GM23338 (cell line): Measurements from ENCODE around the gene OR51A7. TPM values are rescaled to one million over a fixed set of nuclear protein-coding genes. Genes with fewer than 3 reads are reported as not detected.

Source experiments
- ATAC-seq: fragments of 200-7000 bp; cut with Tn5 transposase; 3 replicates; pipeline ENCODE4 v1.9.1; 2020
- DNase-seq: peaks from one replicate; pipeline ENCODE4 v3.0.0-alpha.2; 2015; ENCODE audit warnings: low spot score
- H2AFZ ChIP-seq: fragments of 200-600 bp; sonication (generic); 2 replicates; pipeline ENCODE4 v1.8.0; 2016; ENCODE audit warnings: antibody characterized with exemption, mild to moderate bottlenecking, moderate library complexity
- H3F3A ChIP-seq: fragments of 200-600 bp; sonication (generic); replicated peaks from 2 replicates; pipeline ENCODE4 v1.8.0; 2017; ENCODE audit warnings: antibody characterized with exemption, mixed run types, low read depth
- H3K27ac ChIP-seq: fragments of 200-600 bp; sonication (generic); 2 replicates; pipeline ENCODE4 v1.6.1; 2016; ENCODE audit warnings: low read depth
- H3K27me3 ChIP-seq: fragments of 200-600 bp; sonication (generic); 2 replicates; pipeline ENCODE4 v1.8.0; 2016; ENCODE audit warnings: mild to moderate bottlenecking, mixed run types, moderate library complexity; ENCODE audit not compliant: insufficient read depth
- H3K36me3 ChIP-seq: fragments of 200-600 bp; sonication (generic); 2 replicates; pipeline ENCODE4 v1.8.0; 2016; ENCODE audit warnings: mild to moderate bottlenecking; ENCODE audit not compliant: insufficient read depth
- H3K4me1 ChIP-seq: fragments of 200-600 bp; sonication (generic); 2 replicates; pipeline ENCODE4 v1.8.0; 2016; ENCODE audit warnings: mild to moderate bottlenecking, moderate library complexity; ENCODE audit not compliant: insufficient read depth
- H3K4me2 ChIP-seq: fragments of 200-600 bp; sonication (generic); 2 replicates; pipeline ENCODE4 v1.7.1; 2017; ENCODE audit warnings: mixed run types
- H3K4me3 ChIP-seq: fragments of 200-600 bp; sonication (generic); 2 replicates; pipeline ENCODE4 v1.6.1; 2016; ENCODE audit warnings: mixed run types
- H3K79me2 ChIP-seq: fragments of 200-600 bp; sonication (generic); replicated peaks from 2 replicates; pipeline ENCODE4 v1.8.0; 2017; ENCODE audit warnings: mild to moderate bottlenecking; ENCODE audit not compliant: insufficient read depth
- H3K9me2 ChIP-seq: fragments of 200-600 bp; sonication (generic); 2 replicates; pipeline ENCODE4 v1.8.0; 2017; ENCODE audit not compliant: insufficient read depth
- H4K20me1 ChIP-seq: fragments of 200-600 bp; sonication (generic); replicated peaks from 2 replicates; pipeline ENCODE4 v1.8.0; 2017; ENCODE audit warnings: mild to moderate bottlenecking; ENCODE audit not compliant: insufficient read depth
- H3K27ac Mint-ChIP-seq: 2 replicates; pipeline ENCODE4 v1.8.0; 2020; ENCODE audit warnings: inconsistent platforms, mild to moderate bottlenecking, moderate library complexity, mixed read lengths
- H3K27me3 Mint-ChIP-seq: 3 replicates; pipeline ENCODE4 v1.8.0; 2022; ENCODE audit warnings: low read depth, mild to moderate bottlenecking, moderate library complexity, mixed read lengths, inconsistent platforms; ENCODE audit not compliant: insufficient read depth, poor library complexity
- H3K36me3 Mint-ChIP-seq: 3 replicates; pipeline ENCODE4 v1.8.0; 2021; ENCODE audit warnings: low read depth, mild to moderate bottlenecking, inconsistent platforms, moderate library complexity, mixed read lengths
- H3K4me1 Mint-ChIP-seq: 3 replicates; pipeline ENCODE4 v1.8.0; 2020; ENCODE audit warnings: mild to moderate bottlenecking, inconsistent platforms, mixed read lengths
- H3K4me3 Mint-ChIP-seq: 3 replicates; pipeline ENCODE4 v1.8.0; 2021; ENCODE audit warnings: moderate library complexity, mild to moderate bottlenecking, inconsistent platforms, mixed read lengths
- H3K9me3 Mint-ChIP-seq: 3 replicates; pipeline ENCODE4 v1.8.0; 2020; ENCODE audit warnings: moderate library complexity, mild to moderate bottlenecking, inconsistent platforms, mixed read lengths
- CREB1 ChIP-seq: fragments of 250-450 bp; sonication (Bioruptor Pico); IDR thresholded peaks from 2 replicates; pipeline ENCODE4 v1.5.0; 2020; ENCODE audit warnings: low read depth, mild to moderate bottlenecking, moderate library complexity
- CTCF ChIP-seq, 2 experiments: fragments of 200-600 bp in 1 of 2; sonication (generic) in 1 of 2; conservative IDR thresholded peaks; 2 replicates each; pipeline versions ENCODE4 v1.5.1 to v1.6.1; 2016 to 2017; ENCODE audit warnings: antibody characterized with exemption in 2 of 2, low read depth in 2 of 2, mild to moderate bottlenecking in 2 of 2, moderate library complexity in 1 of 2
- ETS1 ChIP-seq: IDR thresholded peaks from 2 replicates; pipeline ENCODE4 v1.6.1; 2016; ENCODE audit warnings: antibody characterized with exemption
- EZH2 ChIP-seq: fragments of 200-600 bp; sonication (generic); IDR thresholded peaks from one replicate; pipeline ENCODE4 v1.8.0; 2017; ENCODE audit warnings: antibody characterized with exemption, mild to moderate bottlenecking, low read depth; ENCODE audit not compliant: unreplicated experiment
- EZH2phosphoT487 ChIP-seq: fragments of 200-600 bp; sonication (generic); IDR thresholded peaks from one replicate; pipeline ENCODE4 v1.8.1; 2018; ENCODE audit warnings: antibody characterized with exemption; ENCODE audit not compliant: unreplicated experiment
- JUNB ChIP-seq: IDR thresholded peaks from one replicate; pipeline ENCODE4 v1.6.1; 2016; ENCODE audit warnings: antibody characterized with exemption; ENCODE audit not compliant: unreplicated experiment
- NANOG ChIP-seq: IDR thresholded peaks from 2 replicates; pipeline ENCODE4 v1.6.1; 2016; ENCODE audit warnings: antibody characterized with exemption, borderline replicate concordance
- POLR2AphosphoS5 ChIP-seq: IDR thresholded peaks from 2 replicates; pipeline ENCODE4 v1.6.1; 2016; ENCODE audit warnings: antibody characterized with exemption, low read depth
- REST ChIP-seq: IDR thresholded peaks from one replicate; pipeline ENCODE4 v1.6.1; 2018; ENCODE audit warnings: antibody characterized with exemption; ENCODE audit not compliant: unreplicated experiment
- STAT1 ChIP-seq: IDR thresholded peaks from one replicate; pipeline ENCODE4 v1.6.1; 2016; ENCODE audit warnings: antibody characterized with exemption; ENCODE audit not compliant: unreplicated experiment
- ZNF114 ChIP-seq: fragments of 250-450 bp; sonication (Bioruptor Pico); IDR thresholded peaks from 2 replicates; pipeline ENCODE4 v1.5.0; 2020; ENCODE audit warnings: mild to moderate bottlenecking, moderate library complexity
- ZNF331 ChIP-seq: fragments of 250-450 bp; sonication (Bioruptor Pico); IDR thresholded peaks from 2 replicates; pipeline ENCODE4 v1.5.0; 2020; ENCODE audit warnings: low read depth, mild to moderate bottlenecking, moderate library complexity
- ZNF462 ChIP-seq: fragments of 250-450 bp; sonication (Bioruptor Pico); IDR thresholded peaks from 2 replicates; pipeline ENCODE4 v1.5.0; 2020; ENCODE audit warnings: mild to moderate bottlenecking, moderate library complexity
- long read RNA-seq: library from polyadenylated mRNA; unstranded; transcript quantifications from one replicate; pipeline ENCODE4 v2.0.0, GENCODE V29; 2020; ENCODE audit not compliant: unreplicated experiment
- polyA plus RNA-seq: library from polyadenylated mRNA; unstranded; fragments of >200 nt; fragmentation: Nextera tagmentation; extraction: Ambion mirVana; gene quantifications from 2 replicates; pipeline ENCODE4 v1.2.1, GENCODE V29; 2016
- total RNA-seq: library from RNA; depleted of rRNA; stranded (reverse); fragments of >200 nt; shearing (Covaris generic); gene quantifications from 2 replicates; pipeline ENCODE4 v1.2.3, GENCODE V29; 2014; rRNA removed

The OR51A7 gene
- total RNA-seq (not detected in 2 replicates), polyA plus RNA-seq (not detected in 2 replicates)
- long read RNA-seq = 0 reads

GRCh38 chr11:4903484-4903883 is at the start of gene OR51A7:
Gene OR51A7 (plus strand): TSS chr11:4903783. CDS start chr11:4907370, 3,587 bp downstream.
- Histone ChIP-seq H4K20me1 (no peaks in the 10 kb centered on the region), H3F3A (no peaks in the 10 kb centered on the region), H3K4me3 (no peak within 1 kb of the TSS), H3K4me1 (no peaks in the 10 kb centered on the region), H3K4me2 (no peak within 1 kb of the TSS), H3K36me3 (no peaks in the 10 kb centered on the region), H3K79me2 (no peaks in the 10 kb centered on the region), H3K27ac (no peak within 1 kb of the TSS), H2AFZ (no peak within 1 kb of the TSS), H3K9me2 (no peaks in the 10 kb centered on the region), H3K27me3 (no peaks in the 10 kb centered on the region)
- ATAC-seq = no peak
- Mint-ChIP-seq H3K36me3 (no peaks in the 10 kb centered on the region), H3K27ac (no peak within 1 kb of the TSS), H3K4me3 (no peak within 1 kb of the TSS), H3K27me3 (no peaks in the 10 kb centered on the region), H3K9me3 (no peaks in the 10 kb centered on the region), H3K4me1 (no peaks in the 10 kb centered on the region; the same call in 2 of the 3 replicates)
- TF ChIP-seq POLR2AphosphoS5 (no peak), NANOG (no peak), EZH2phosphoT487 (no peak), ETS1 (no peak), JUNB (no peak), ZNF114 (CRISPR knock-in tag) (no peak), REST (no peak), CTCF (conservative IDR thresholded peaks at IDR 0.05; ENCODE audit: low read depth in 2 of 2) (no peak), EZH2 (no peak), ZNF462 (no peak), CREB1 (no peak), STAT1 (no peak), ZNF331 (no peak)
- DNase-seq = no peak
